Measurements from ENCODE around the gene PLA2G4B. TPM values are rescaled to one million over a fixed set of nuclear protein-coding genes. Genes with fewer than 3 reads are reported as not detected.

The PLA2G4B gene
- total RNA-seq, 1 donor from 2014 or later = 0.26 TPM

DNA sequence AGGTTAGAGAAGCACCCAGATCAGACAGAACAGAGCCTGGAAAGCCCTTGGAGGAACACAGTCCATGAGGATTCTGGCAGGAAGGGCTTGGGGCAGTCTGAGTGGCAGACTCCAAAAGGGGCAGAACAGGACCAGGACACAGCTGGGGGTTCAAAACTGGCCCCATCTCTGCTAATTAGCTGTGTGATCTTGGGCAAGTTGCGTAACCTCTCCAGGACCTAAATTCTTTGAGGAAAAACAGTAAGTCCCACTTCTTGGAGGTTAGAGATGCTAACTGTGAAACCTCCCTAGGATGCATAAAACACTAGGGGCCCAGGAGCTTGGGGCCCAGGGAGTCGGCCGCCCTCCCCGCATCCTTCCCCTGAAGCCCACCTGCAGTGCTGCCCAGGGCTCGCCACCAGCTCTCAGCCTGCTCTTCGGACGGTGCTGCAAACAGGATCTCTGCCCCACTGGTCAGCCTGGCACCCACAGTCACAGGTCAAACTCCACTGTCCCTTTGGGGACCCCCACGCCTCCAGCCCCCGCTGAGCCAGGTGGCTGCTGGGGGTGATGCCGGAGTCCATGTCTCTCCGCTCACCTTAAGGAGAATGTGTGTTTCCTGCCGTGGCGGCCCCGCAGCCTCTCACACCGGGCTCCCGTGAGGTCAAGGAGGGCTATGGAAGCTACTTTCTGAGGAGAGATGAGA is 12.0 kb downstream of the PLA2G4B start:
- no peak for DNase-seq (ENCODE audit: low read depth, low spot score)

GRCh38 chr15:41851167-41851523 is 12.5 kb downstream of the PLA2G4B start:
- DNase-seq (ENCODE audit: low read depth, low spot score) = no peak

GRCh38 chr15:41851755-41852370 is 13.2 kb downstream of the PLA2G4B start:
- no peak for DNase-seq (ENCODE audit: low read depth, low spot score)

DNA sequence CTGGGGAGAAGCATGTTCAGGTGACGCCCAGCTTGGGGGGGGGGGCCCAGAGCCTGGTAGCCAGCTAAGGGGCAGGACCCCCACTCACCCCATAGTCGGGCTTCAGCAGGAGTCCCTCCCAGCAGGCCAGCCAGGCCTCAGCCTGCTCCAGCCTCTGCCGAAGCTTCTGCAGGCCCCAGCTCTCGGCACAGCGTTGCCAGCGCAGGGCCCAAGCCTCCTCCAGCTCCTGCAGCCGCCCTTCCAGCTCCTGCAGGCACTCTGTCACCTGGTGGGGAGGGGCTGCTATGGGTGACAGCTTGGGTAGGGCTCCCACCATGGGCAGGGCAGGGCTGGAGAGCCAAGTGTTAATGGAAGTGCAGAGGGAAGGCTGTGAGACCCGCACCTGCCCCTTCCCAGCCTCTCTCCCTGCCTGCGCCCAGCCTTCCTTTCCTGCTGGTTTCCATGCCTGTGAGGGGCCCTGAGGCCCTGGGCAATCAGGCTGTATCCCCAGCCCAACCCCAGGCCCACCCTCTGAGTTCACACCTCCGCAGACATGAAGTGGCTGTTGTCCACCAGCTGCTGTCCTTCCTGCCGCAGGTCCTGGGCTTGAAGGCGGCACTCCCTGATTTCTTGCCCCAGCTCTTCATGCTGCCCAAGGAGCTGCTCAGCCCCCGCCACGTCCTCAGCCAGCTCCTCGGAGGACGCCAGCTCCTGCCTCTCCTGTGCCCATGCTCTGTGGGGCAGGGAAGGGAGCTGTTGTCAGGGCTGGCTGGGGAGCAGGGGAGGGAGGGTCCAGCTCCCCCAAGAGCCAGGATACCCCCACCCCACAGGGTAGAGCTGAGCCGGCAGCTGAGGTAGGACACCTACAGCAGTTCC is 14.3 kb downstream of the PLA2G4B start:
- no peak for DNase-seq (ENCODE audit: low read depth, low spot score)

DNA sequence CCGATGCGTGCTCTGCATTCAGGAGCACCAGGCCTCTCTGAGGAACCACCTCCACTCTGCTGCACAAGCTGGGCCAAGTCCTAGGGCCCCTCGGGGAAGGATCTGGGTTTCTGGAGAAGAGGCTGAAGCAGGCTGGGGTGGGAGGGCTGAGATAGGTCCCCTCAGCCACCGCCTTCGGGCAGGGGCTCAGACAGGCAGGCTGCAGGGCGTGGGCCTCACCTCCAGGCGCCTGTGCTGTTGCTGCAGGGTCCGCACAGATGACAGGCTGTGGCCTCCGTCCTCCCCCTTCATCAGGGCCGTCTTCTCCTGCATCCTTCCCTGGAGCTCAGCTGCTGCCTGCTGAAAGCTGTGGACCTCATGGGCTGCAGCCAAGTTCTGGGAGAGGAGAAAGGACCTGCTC is 15.2 kb downstream of the PLA2G4B start:
- DNase-seq (ENCODE audit: low read depth, low spot score) = no peak

DNA sequence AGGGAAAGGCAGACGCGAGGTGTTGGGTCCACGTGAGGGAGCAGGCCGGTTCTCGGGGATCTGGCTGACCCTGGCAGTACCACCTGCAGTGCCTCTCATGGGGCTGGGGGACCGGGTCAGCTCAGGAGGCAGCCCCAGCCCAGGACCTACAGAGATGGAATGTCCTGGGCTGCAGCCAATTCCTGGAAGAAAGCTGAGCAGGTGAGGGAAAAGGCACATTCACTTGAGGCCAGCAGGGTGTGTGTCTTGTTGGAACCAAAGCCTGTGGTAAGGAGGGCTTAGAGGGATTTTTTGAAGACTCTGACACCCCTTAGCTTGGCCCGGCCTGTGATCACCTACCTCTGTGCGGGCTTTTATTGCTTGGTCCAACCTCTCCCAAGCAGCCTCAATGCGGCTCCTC is 15.8 kb downstream of the PLA2G4B start:
- no peak for DNase-seq (ENCODE audit: low read depth, low spot score)

GRCh38 chr15:41855261-41855961 is 16.8 kb downstream of the PLA2G4B start:
- DNase-seq (ENCODE audit: low read depth, low spot score) = no peak

- no peak for DNase-seq (ENCODE audit: low read depth, low spot score)
These were observed 17.6 kb downstream of the PLA2G4B start for GRCh38 chr15:41856262-41856661.

DNA sequence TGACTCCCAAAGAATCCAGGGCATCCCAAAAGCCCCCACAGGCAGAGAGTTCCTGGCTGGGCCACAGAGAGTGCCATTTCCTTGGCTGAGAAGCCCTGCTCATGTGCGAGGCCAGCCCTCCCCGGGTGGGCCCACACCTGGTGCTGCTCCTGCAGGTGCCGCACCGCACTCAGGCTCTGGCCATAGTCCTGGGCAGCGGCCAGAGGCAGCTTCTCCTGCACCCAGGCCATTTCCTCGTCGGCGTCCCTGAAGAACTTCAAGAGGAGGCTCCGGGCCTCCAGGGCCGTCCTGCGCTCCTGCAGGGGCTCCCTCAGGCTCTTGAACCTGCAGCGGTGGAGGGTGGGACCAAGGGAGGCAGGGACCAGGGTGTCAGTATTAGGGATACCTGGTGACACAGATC is 18.1 kb downstream of the PLA2G4B start:
- DNase-seq (ENCODE audit: low read depth, low spot score) = no peak

DNA sequence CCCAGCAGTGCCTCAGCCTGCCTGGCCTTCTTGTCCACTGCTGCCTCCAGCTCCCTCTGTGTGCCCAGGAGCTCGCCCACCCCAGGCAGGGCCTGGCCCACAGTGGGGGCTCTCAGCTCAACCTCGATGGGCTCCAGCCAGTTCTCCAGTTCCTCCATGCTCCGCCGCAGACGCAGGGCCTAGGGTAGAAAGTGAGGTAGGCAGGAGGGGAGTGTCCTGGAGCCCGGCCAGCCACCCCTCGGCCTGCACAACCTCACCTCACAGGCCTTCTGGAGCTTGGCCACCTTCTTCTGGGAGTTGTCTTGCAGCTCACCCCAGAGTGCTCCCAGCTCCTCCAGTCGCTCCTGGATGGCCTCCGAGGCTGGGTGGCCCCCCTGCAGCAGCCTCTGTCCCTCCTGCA is 18.7 kb downstream of the PLA2G4B start:
- DNase-seq (ENCODE audit: low read depth, low spot score) = no peak

- no peak for DNase-seq (ENCODE audit: low read depth, low spot score)
These were observed 20.1 kb downstream of the PLA2G4B start for GRCh38 chr15:41858756-41859155.

GRCh38 chr15:41860049-41860828 is 21.6 kb downstream of the PLA2G4B start:
- DNase-seq (ENCODE audit: low read depth, low spot score) = no peak

DNA sequence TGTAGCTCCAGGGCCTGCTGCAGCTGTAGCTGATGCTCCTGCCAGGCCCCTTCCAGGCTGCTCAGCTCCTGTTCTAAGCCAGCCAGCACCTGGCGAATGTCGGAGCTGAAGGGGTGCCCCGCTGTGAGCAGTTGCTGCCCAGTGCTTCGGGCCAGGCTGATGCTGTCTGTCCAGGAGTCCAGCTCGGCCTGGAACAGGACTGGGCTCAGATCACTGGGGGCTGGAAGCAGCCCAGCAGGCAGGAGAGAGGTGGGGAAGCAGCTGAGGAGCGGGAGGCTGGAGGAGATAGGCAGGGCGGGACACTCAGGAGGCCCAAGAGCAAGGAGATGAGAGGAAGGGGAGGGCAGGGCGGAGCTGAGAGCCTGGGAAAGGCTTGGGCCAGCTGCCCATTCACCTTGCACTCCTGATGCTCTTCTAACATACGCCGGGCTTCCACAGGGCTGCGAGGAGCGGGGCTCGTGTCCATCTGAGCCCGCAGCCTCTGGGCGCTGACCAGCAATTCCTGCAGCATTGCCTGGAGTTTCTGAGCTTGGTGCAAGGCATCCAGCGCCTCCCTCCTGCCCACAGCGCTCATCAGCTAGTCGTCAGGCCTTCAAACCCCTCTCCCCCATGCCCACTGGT is 23.2 kb downstream of the PLA2G4B start:
- no peak for DNase-seq (ENCODE audit: low read depth, low spot score)

DNA sequence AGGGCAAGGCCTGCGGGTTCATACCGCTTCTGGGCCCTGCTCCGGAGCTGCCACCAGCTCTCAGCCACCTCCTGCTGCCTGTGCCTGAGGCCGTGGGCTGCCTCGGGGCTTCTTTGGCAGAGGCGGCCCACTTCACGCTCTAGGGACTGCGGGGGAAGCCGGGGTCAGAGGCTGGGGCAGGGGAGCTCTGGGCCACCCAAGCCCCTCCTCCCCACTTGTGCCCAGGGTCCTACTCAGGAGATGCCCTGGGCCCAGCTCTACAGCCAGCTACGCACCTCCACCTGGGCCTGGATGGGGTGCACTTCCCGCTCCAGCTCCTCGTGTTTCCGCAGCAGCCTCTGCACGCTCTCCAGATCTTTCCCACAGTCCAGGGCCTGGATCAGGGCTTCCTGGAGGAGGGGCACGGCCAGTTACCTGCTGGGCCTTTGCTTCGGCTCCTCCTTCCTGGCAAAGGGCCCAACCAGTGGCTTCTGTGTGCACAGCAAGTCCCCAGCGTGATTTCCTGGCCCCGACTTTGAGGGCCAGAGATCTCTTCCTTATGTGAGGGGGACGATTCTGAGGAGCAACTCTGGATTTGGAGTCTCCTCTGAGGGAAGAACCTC is 24.0 kb downstream of the PLA2G4B start:
- DNase-seq (ENCODE audit: low read depth, low spot score) = no peak

- DNase-seq (ENCODE audit: low read depth, low spot score) = no peak
These were observed 26.9 kb downstream of the PLA2G4B start for GRCh38 chr15:41865490-41866055.

- no peak for DNase-seq (ENCODE audit: low read depth, low spot score)
These were observed 27.6 kb downstream of the PLA2G4B start for GRCh38 chr15:41866263-41866703.

DNA sequence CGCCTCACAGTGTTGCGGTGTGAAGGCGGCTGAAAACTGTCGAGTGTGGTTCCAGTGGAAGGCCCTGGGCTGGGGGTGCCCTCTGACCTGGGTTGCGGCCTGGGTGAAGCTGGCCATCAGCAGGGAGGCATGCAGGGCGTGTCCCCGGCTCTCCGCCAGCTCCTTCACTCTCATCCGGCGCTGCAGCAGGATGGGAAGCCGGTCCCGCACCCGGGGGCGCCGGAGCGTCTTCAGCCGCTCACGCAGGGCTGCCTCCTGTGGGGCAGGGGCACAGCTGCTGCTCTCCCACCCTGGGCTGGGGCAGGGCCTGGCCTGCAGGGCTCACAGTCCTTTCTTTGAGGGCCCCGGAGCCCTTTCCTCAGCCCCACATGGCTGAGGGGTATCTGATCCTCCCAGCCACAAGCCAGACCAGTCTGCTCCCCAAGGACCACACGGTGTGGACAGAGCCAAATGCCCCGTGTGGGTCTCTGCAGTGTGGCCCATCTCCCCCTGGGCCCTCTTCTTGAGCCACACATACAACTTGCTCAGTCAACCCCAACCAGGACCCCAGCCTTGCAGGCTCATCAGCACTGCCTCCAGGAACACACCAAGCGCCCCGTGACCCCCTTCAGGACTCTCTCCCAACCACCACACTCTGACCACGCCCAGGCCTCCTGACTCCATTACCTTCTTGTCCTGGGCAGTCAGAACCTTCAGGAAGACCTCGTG is 28.4 kb downstream of the PLA2G4B start:
- no peak for DNase-seq (ENCODE audit: low read depth, low spot score)

- no peak for DNase-seq (ENCODE audit: low read depth, low spot score)
These were observed 29.7 kb downstream of the PLA2G4B start for GRCh38 chr15:41868321-41868720.
